Transverse colon (tissue), 4 donors: ENCODE measurements around the gene SYK.

ENCODE experiments used
- CTCF ChIP-seq, 5 experiments: fragments of 200-600 bp in 3 of 5; fragments of 450-650 bp in 2 of 5; sonication (generic) in 3 of 5; IDR thresholded peaks; 1 replicate in 2 of 5; 2 replicates in 3 of 5; pipeline ENCODE4 v1.5.1; 2016 to 2017; ENCODE audit warnings: antibody characterized with exemption in 5 of 5, inconsistent platforms in 3 of 5, mild to moderate bottlenecking in 2 of 5, moderate library complexity in 1 of 5
- EP300 ChIP-seq: sonication (generic); formaldehyde crosslinking; IDR thresholded peaks from one replicate; pipeline ENCODE4 v1.6.1; 2017; ENCODE audit warnings: antibody characterized with exemption, low read depth
- POLR2A ChIP-seq: fragments of 450-650 bp; IDR thresholded peaks from one replicate; pipeline ENCODE4 v1.6.1; 2016; ENCODE audit warnings: antibody characterized with exemption, mild to moderate bottlenecking, moderate library complexity
- POLR2AphosphoS5 ChIP-seq, 3 donors: sonication (generic); formaldehyde crosslinking; IDR thresholded peaks; one replicate each; pipeline ENCODE4 v1.6.1; 2016; ENCODE audit warnings: antibody characterized with exemption in 3 of 3

GRCh38 chr9:90881648-90882047 lies 80.0 kb downstream of the SYK start:
- TF ChIP-seq CTCF (IDR thresholded peaks at IDR 0.05) (no peak), POLR2A (no peak), EP300 (no peak), POLR2AphosphoS5 (IDR thresholded peaks at IDR 0.05) (no peak)
